HEK293 (cell line): Measurements from ENCODE around the gene CMC1.

ENCODE experiments used
- ZBTB11 ChIP-seq: fragments of 450-650 bp; formaldehyde crosslinking; conservative IDR thresholded peaks from 2 replicates; pipeline ENCODE4 v1.5.1; 2016; ENCODE audit warnings: low read depth, missing biosample characterization, missing genetic modification characterization
- ZNF155 ChIP-seq: fragments of 450-650 bp; formaldehyde crosslinking; IDR thresholded peaks from 2 replicates; pipeline ENCODE4 v1.5.1; 2016; ENCODE audit warnings: missing biosample characterization, missing genetic modification characterization
- ZNF324 ChIP-seq: fragments of 450-650 bp; formaldehyde crosslinking; IDR thresholded peaks from 2 replicates; pipeline ENCODE4 v1.5.1; 2016; ENCODE audit warnings: missing biosample characterization, missing genetic modification characterization

- TF ChIP-seq ZNF155 (tag by site-specific recombination) (no peak), ZBTB11 (tag by site-specific recombination) (no peak), ZNF324 (tag by site-specific recombination) (no peak)
These were observed 50.2 kb downstream of the CMC1 start for GRCh38 chr3:28291577-28291976.
